CD14-positive monocyte (primary cell): ENCODE measurements around the gene CES4A. TPM values are rescaled to one million over a fixed set of nuclear protein-coding genes. Genes with fewer than 3 reads are reported as not detected.
"Not testable (repeated sequence)": the region's sequence is repeated elsewhere in the genome, so short reads cannot be mapped to it uniquely, and the experiment has no call there.

ENCODE experiments used
- DNase-seq, 3 donors: peaks; one replicate each; pipeline ENCODE4 v3.0.0-alpha.2; 2011 to 2022
- H2AFZ ChIP-seq: 2 replicates; pipeline ENCODE4 v1.6.0; 2012; ENCODE audit warnings: mild to moderate bottlenecking, low read depth, low read length, inconsistent platforms; ENCODE audit not compliant: insufficient read depth, poor library complexity, severe bottlenecking
- H3K27ac ChIP-seq, 2 donors: 1 replicate in 1 of 2; 2 replicates in 1 of 2; pipeline ENCODE4 v1.5.1; 2012 to 2013; ENCODE audit warnings: low read length in 2 of 2, control low read depth in 1 of 2, inconsistent platforms in 1 of 2, low read depth in 1 of 2, mild to moderate bottlenecking in 1 of 2
- H3K27me3 ChIP-seq, 2 donors: one replicate each; pipeline versions ENCODE4 v1.6.0 to v1.6.1; 2011 to 2013; ENCODE audit warnings: low read length in 2 of 2; ENCODE audit not compliant: control insufficient read depth in 2 of 2, insufficient read depth in 2 of 2
- H3K36me3 ChIP-seq, 2 donors: replicated peaks in 1 of 2; 1 replicate in 1 of 2; 2 replicates in 1 of 2; pipeline versions ENCODE4 v1.5.1 to v1.6.1; 2012 to 2013; ENCODE audit warnings: low read length in 2 of 2, control low read depth in 1 of 2, inconsistent platforms in 1 of 2, mild to moderate bottlenecking in 1 of 2; ENCODE audit not compliant: insufficient read depth in 2 of 2, control insufficient read depth in 1 of 2
- H3K4me1 ChIP-seq, 2 donors: 1 replicate in 1 of 2; 2 replicates in 1 of 2; pipeline versions ENCODE4 v1.5.1 to v1.6.1; 2012 to 2013; ENCODE audit warnings: low read length in 2 of 2, control low read depth in 1 of 2, inconsistent platforms in 1 of 2, mild to moderate bottlenecking in 1 of 2, moderate library complexity in 1 of 2; ENCODE audit not compliant: insufficient read depth in 2 of 2, control insufficient read depth in 1 of 2
- H3K4me2 ChIP-seq: replicated peaks from 2 replicates; pipeline ENCODE3; 2012; ENCODE audit warnings: low read length, moderate library complexity, mild to moderate bottlenecking; ENCODE audit not compliant: poor library complexity, severe bottlenecking; ENCODE audit errors: extremely low read depth
- H3K4me3 ChIP-seq, 3 experiments: fragments of 200-600 bp in 1 of 3; sonication (generic) in 1 of 3; replicated peaks in 1 of 3; 1 replicate in 2 of 3; 2 replicates in 1 of 3; pipeline ENCODE4 v1.5.1; 2011 to 2013; ENCODE audit warnings: low read length in 3 of 3, mild to moderate bottlenecking in 3 of 3, control low read depth in 2 of 3, low read depth in 2 of 3, inconsistent platforms in 1 of 3, moderate library complexity in 1 of 3
- H3K79me2 ChIP-seq: 2 replicates; pipeline ENCODE4 v1.6.0; 2012; ENCODE audit warnings: mild to moderate bottlenecking, control low read depth, inconsistent platforms, low read length, moderate library complexity; ENCODE audit not compliant: insufficient read depth
- H3K9ac ChIP-seq: 2 replicates; pipeline ENCODE4 v1.6.0; 2017; ENCODE audit warnings: low read length, mild to moderate bottlenecking; ENCODE audit not compliant: insufficient read depth, poor library complexity, severe bottlenecking
- H3K9me3 ChIP-seq, 2 donors: replicated peaks in 1 of 2; 1 replicate in 1 of 2; 2 replicates in 1 of 2; pipeline versions ENCODE4 v1.5.1 to v1.6.1; 2012 to 2013; ENCODE audit warnings: low read length in 2 of 2, control low read depth in 1 of 2; ENCODE audit not compliant: control insufficient read depth in 1 of 2, insufficient read depth in 1 of 2
- H4K20me1 ChIP-seq: 2 replicates; pipeline ENCODE4 v1.6.0; 2012; ENCODE audit warnings: mild to moderate bottlenecking, low read length, control low read depth, moderate library complexity; ENCODE audit not compliant: insufficient read depth
- H3K27ac Mint-ChIP-seq, 7 donors: one replicate each; pipeline ENCODE4 v1.8.0; 2020; ENCODE audit warnings: mild to moderate bottlenecking in 7 of 7, mixed read lengths in 7 of 7, moderate library complexity in 6 of 7, inconsistent platforms in 2 of 7
- H3K27me3 Mint-ChIP-seq, 3 donors: one replicate each; pipeline ENCODE4 v1.8.0; 2021 to 2022; ENCODE audit warnings: low read depth in 3 of 3, mild to moderate bottlenecking in 3 of 3, mixed read lengths in 3 of 3, moderate library complexity in 3 of 3, inconsistent platforms in 1 of 3
- H3K36me3 Mint-ChIP-seq, 2 donors: one replicate each; pipeline ENCODE4 v1.8.0; 2020; ENCODE audit warnings: mixed read lengths in 2 of 2, inconsistent platforms in 1 of 2, mild to moderate bottlenecking in 1 of 2
- H3K4me1 Mint-ChIP-seq: one replicate; pipeline ENCODE4 v1.8.0; 2020; ENCODE audit warnings: mild to moderate bottlenecking, mixed read lengths
- H3K4me3 Mint-ChIP-seq, 2 donors: one replicate each; pipeline ENCODE4 v1.8.0; 2020; ENCODE audit warnings: mild to moderate bottlenecking in 2 of 2, mixed read lengths in 2 of 2, moderate library complexity in 1 of 2
- H3K9me3 Mint-ChIP-seq, 7 donors: one replicate each; pipeline ENCODE4 v1.8.0; 2020 to 2022; ENCODE audit warnings: mixed read lengths in 7 of 7, mild to moderate bottlenecking in 6 of 7, moderate library complexity in 6 of 7, inconsistent platforms in 2 of 7
- WGBS: methylation state at CpG from one replicate; pipeline ENCODE4 v1.1.5; 2013; ENCODE audit warnings: missing lambda C conversion rate; ENCODE audit not compliant: insufficient coverage; 5-methylcytosine and 5-hydroxymethylcytosine counted together
- intact Hi-C, 2 donors: fragments of 100-400 bp; cut with micrococcal nuclease; formaldehyde crosslinking; loops; one replicate each; pipeline versions ENCODE4 v1.15.0 to v1.15.1; 2023
- polyA plus RNA-seq, 3 donors: library from polyadenylated mRNA; depleted of rRNA in 1 of 3; unstranded in 2 of 3; stranded (reverse) in 1 of 3; fragments of 300-500 nt in 2 of 3; fragments of >200 nt in 1 of 3; fragmentation: Illumina TruSeq in 2 of 3; gene quantifications; 1 replicate in 2 of 3; 2 replicates in 1 of 3; pipeline ENCODE4 v1.2.3, GENCODE V29; 2012 to 2021
- TF ChIP-seq, protein P1 (sequence below): fragments of 200-600 bp; IDR thresholded peaks from one replicate; pipeline ENCODE4 v1.8.0; 2022; ENCODE audit warnings: antibody characterized with exemption, mild to moderate bottlenecking

Gene CES4A
- polyA plus RNA-seq, 3 donors: 3.3 to 47.6 (median 4.1) TPM

DNA sequence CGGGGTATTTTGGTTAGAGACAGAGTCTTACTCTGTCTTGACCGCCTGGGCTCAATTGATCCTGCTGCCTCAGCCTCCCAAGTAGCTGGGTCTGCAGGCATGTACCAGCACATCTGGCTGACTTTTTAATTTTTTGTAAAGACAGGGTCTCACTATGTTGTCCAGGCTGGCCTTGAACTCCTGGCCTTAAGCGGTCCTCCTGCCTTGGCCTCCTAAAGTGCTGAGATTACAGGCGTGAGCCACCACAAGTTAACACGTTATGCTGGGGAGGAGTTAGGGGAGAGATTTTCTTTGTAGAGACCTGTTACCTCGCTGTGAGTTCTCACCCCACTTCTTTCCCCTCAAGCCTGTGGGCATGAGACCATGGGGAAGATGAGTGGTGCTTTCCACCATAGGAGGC lies 1.8 kb upstream of the CES4A start:
- Mint-ChIP-seq H3K27me3 (peaks cover 5 to 10% (median 7%) of the 10 kb centered on the region in 3 donors), H3K36me3 (no peaks in the 10 kb centered on the region), H3K27ac (no peak overlapping the region), H3K4me3 (no peak overlapping the region), H3K9me3 (no peaks in the 10 kb centered on the region), H3K4me1 (no peaks in the 10 kb centered on the region)
- WGBS: 90% methylated on average over 2 of the region's 6 CpGs
- intact Hi-C loops: no loop called here
- Histone ChIP-seq H2AFZ (no peak overlapping the region), H3K36me3 (no peaks in the 10 kb centered on the region), H3K27ac (no peak overlapping the region), H3K79me2 (no peaks in the 10 kb centered on the region), H3K4me1 (no peaks in the 10 kb centered on the region), H3K4me3 (no peak overlapping the region), H3K9me3 (no peaks in the 10 kb centered on the region), H3K4me2 (no peak overlapping the region), H3K9ac (no peak overlapping the region), H3K27me3 (no peaks in the 10 kb centered on the region), H4K20me1 (no peaks in the 10 kb centered on the region)
- no peak for DNase-seq
- TF ChIP-seq, protein P1, sequence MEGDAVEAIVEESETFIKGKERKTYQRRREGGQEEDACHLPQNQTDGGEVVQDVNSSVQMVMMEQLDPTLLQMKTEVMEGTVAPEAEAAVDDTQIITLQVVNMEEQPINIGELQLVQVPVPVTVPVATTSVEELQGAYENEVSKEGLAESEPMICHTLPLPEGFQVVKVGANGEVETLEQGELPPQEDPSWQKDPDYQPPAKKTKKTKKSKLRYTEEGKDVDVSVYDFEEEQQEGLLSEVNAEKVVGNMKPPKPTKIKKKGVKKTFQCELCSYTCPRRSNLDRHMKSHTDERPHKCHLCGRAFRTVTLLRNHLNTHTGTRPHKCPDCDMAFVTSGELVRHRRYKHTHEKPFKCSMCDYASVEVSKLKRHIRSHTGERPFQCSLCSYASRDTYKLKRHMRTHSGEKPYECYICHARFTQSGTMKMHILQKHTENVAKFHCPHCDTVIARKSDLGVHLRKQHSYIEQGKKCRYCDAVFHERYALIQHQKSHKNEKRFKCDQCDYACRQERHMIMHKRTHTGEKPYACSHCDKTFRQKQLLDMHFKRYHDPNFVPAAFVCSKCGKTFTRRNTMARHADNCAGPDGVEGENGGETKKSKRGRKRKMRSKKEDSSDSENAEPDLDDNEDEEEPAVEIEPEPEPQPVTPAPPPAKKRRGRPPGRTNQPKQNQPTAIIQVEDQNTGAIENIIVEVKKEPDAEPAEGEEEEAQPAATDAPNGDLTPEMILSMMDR: no peak

DNA sequence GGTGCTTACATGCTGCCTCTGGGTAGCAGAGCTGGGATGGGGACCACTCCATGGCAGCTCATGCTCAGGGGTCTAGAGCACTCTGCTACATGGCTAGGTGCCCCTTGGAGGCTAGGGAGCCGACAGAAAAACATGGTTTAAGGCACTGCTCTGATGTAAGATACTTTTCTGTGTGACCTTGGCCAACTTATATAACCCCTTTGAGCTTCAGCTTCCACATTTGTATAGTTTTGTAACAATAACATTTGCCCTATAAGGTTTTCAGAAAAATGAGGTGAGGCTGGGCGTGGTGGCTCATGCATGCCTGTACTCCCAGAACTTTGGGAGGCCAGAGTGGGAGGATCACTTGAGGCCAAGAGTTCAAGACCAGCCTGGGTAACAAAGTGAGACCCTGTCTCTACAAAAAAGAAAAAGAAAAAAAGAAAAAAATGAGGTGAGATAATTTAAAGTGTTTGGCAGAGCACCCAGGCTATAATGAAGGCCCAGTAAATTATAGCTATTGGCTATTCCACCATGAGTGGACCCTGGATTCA lies 3.2 kb downstream of the CES4A start:
- Mint-ChIP-seq H3K9me3 (no peaks in the 10 kb centered on the region), H3K36me3 (no peaks in the 10 kb centered on the region), H3K27me3 (peaks cover 3 to 11% (median 9%) of the 10 kb centered on the region in 3 donors), H3K4me3 (no peak overlapping the region), H3K27ac (no peak overlapping the region), H3K4me1 (no peaks in the 10 kb centered on the region)
- WGBS: 100% methylated on average over 1 of the region's 2 CpGs
- Histone ChIP-seq H3K27me3 (no peaks in the 10 kb centered on the region), H3K4me1 (no peaks in the 10 kb centered on the region), H4K20me1 (no peaks in the 10 kb centered on the region), H3K79me2 (no peaks in the 10 kb centered on the region), H3K36me3 (no peaks in the 10 kb centered on the region), H3K4me3 (no peak overlapping the region), H3K4me2 (no peak overlapping the region), H3K27ac (no peak overlapping the region), H2AFZ (no peak overlapping the region), H3K9ac (no peak overlapping the region), H3K9me3 (no peaks in the 10 kb centered on the region)
- no peak for DNase-seq
- TF ChIP-seq, protein P1: no peak
- intact Hi-C loops: no loop called here

DNA sequence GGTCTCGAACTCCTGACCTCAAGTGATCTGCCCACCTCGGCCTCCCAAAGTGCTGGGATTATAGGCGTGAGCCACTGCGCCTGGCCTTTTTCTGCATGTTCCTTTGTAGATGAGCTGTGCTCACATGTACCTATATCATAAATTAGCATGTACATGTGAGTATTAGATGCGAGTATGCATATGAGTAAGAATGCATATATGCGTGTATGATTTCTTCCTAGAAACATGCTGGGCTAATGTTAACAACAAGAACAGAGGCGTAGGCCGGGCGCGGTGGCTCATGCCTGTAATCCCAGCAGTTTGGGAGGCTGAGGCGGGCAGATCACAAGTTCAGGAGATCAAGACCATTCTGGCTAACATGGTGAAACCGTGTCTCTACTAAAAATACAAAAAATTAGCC lies 5.2 kb downstream of the CES4A start:
- intact Hi-C loops, H3K9me3 ChIP-seq, H3K36me3 Mint-ChIP-seq, H3K4me1 Mint-ChIP-seq, H3K27me3 ChIP-seq, H2AFZ ChIP-seq, H3K4me3 ChIP-seq, DNase-seq, H4K20me1 ChIP-seq, H3K27ac ChIP-seq, H3K36me3 ChIP-seq, H3K9ac ChIP-seq, H3K4me2 ChIP-seq, H3K4me3 Mint-ChIP-seq, H3K27ac Mint-ChIP-seq, H3K9me3 Mint-ChIP-seq, H3K4me1 ChIP-seq, H3K79me2 ChIP-seq: not testable (repeated sequence)
- WGBS: 98% methylated on average over 6 of the region's 12 CpGs
- peaks cover 3 to 13% (median 7%) of the 10 kb centered on the region in 3 donors for H3K27me3 Mint-ChIP-seq
